ENCODE data around the gene ACTL8.

Gene ACTL8

DNA sequence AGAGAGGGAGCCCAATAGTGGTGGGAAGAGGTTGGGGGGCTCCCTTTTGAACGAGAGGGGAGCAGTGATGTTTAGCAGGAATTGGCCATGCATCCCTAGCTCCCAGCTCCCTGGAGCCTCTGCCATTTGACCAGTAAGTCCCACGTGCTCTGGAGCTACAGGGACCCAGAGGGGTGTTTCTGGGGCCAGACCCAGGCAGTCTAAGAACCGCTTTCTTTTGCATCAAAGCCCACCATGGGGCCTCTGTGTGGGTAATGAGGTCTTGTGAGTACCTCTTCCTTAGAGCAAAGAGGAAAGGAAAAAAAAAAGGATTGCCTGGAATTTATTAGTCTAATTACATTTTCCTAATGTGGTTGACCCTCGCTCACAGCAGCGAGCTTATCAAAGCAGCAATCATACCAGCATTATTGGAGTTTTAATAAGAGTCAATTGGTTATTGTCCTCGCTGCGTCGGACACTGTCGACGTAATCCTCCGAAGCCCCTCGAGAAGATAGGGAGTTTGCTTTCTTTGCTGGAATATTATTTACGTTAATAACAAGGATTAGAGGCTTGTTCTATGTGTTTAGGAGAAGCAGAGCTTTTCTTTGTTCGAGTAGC, 17.6 kb downstream of the ACTL8 start:
- no peak for DNase-seq

- no peak for DNase-seq
These were observed 18.6 kb downstream of the ACTL8 start for GRCh38 chr1:17773591-17774326.

GRCh38 chr1:17774452-17774851, 19.3 kb downstream of the ACTL8 start:
- DNase-seq: no peak

DNA sequence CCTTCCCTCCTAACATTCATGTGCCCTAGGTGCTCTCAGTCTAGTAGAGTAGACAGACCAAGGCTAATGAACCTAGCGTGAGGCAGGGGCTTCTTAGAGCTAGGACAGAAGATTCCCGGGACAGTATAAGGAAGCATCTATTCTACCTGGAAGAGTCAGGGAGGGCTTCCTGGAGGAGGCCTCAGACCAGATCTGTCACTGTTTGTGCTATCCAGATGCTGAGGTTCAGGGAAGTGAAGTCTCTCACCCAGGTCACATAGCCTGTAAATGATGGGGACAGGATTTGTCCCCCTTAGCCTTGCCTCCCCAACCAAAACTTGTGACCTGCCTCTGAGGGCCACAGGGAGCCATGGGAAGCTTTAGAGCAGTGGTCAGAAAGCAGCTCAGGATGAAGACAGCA, 20.7 kb downstream of the ACTL8 start:
- no peak for DNase-seq

GRCh38 chr1:17776426-17776825, 21.3 kb downstream of the ACTL8 start:
- no peak for DNase-seq

DNA sequence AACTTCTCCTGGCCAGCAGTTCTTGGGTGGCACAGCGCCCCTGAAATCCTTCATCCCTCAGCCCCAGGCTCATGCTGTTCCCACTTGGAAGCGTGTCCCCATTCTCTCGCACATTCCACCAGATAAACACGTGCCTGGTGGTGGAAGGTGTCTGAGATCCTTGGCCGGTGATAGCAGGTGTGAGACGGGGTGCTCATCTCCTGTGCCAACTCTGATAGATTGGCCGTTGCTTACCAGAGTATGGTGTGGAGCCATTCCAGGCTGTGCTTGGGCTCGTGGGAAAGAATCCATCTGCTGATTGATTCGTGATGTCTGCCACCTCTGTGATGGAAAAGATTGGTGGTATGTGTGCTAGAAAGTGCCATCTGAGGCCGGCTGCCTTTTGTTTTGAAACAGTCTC, 22.2 kb downstream of the ACTL8 start:
- DNase-seq: no peak

- no peak for DNase-seq
These were observed 22.7 kb downstream of the ACTL8 start for GRCh38 chr1:17777818-17778217.

GRCh38 chr1:17780916-17781315, 25.8 kb downstream of the ACTL8 start:
- no peak for DNase-seq

GRCh38 chr1:17789926-17790325, 34.8 kb downstream of the ACTL8 start:
- DNase-seq: no peak

DNA sequence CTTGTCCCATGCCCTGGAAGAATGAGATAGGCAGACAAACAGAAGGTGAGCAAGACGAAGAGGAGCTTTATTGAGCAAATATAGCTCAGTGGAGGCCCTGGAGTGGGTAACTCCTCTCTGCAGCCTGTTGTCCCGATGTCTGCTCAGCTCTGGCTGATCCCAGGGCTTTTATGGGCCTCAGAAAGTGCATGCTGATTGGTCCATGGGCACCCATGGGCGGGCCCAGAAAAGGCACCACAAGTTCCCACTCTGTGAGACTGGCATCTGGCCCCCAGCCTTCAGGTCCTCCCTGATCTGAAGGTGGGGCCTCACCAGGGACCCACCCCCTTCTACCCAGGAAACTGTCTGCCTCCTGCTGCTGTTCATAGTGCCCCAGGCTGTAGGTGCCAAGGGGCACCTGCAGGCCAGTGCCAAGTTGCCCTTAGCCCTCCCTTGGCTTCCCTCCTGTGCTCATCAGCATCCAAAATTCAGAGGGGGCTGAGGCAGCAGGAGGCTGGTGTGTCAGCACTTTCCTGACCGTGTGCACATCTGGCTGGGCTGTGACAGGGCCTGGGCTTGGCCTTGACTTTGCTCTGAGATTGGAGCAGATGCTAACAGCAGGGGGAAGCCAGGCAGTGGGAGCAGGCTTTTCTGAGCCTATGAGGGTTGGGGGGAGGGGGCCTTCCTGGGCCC, 35.4 kb downstream of the ACTL8 start:
- no peak for DNase-seq

- no peak for DNase-seq
These were observed 35.9 kb downstream of the ACTL8 start for GRCh38 chr1:17791055-17791390.

- no peak for DNase-seq
These were observed 36.3 kb downstream of the ACTL8 start for GRCh38 chr1:17791480-17791879.

- no peak for DNase-seq
These were observed 37.3 kb downstream of the ACTL8 start for GRCh38 chr1:17792421-17792820.

DNA sequence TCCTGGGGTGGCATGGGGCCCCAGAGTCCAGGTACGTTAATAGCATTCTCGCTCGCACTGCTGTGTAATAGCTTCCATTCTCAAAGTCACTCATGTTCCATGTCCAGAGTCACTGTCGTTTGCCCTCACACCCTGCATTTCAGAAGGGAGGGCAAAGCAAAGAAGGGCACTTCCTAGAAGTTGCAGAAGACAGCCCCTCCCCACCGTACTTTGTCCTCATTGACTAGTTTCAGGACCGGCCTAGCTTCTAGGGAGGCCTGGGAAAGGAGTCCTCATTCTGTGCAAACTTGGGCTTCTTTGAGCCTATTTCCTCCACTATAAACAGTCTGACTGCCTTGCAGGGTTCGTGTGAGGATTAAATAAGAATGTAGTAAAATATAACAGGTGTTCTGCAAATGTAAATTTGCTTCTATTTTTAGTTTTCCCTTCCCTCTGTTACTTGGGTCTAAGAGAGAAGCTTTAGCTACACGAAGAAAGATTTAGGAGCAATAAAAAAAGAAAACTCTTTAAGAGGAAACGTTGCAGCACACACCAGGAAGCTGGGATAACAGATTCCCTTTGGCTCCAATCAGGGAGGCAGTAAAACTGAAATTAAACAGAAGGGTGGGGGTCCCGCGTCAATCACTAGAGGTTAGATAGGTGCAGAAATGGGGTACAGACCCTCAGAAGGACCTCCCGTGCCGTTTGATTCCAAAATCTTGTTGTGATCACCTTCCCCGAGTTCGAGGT, 40.1 kb downstream of the ACTL8 start:
- DNase-seq: no peak

DNA sequence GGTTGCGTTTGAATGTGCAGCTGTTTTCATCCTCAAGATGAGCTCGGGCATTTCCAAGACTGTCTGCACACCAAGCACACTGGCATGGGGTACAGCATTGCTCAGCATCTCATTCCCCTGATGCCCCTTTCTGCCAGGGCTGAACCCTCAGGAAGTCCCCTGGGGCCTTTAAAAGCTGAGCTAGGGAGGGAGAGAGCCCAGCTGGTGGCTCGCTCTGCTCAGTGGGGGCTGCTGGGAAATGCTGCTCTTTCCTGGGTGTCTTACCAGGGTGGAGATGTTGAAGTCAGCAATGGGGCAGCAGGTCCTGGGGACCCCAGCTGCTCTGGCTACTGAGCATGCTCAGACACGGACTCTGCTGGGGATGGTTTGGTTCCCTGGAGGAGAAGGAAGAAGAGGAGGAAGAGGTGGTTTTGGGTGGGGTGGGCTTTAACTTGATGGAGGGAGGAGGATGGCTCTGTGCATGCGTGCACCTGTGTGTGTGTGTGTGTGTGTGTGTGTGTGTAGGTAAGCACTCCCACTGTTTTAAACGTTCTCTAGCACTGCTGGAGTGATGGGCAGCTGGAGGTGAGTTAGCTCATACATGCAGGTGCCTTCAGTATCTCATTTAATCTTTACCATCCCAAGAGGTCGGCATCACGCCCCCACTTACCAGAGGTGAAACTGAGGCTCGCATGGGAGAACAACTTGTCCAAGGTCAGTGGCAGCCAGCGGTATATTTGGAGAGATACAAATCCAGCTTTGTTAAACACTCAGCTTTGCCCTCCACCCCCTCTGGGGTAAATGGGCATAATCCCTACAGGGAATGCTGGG, 40.9 kb downstream of the ACTL8 start:
- DNase-seq: no peak

DNA sequence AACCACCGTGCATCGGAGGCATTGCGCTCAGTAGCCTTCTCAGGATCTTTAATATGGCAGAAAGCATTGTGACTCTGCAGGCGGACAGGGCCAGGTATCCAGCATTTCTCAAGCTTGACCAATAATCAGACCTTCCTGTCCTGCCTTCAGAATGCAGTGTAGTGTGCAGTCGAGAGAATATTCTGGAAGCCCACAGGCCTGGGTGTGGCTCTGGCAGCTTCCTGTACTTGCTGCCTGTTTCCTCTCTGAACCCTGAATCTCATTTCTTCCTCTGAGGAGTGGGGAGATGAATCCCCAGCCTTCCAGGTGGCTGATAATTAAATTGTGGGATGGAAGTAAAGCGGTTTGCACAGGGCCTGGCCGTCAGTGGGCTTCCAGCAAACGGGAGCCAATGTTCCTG, 42.3 kb downstream of the ACTL8 start:
- no peak for DNase-seq

- DNase-seq: no peak
These were observed 42.9 kb downstream of the ACTL8 start for GRCh38 chr1:17798011-17798410.

DNA sequence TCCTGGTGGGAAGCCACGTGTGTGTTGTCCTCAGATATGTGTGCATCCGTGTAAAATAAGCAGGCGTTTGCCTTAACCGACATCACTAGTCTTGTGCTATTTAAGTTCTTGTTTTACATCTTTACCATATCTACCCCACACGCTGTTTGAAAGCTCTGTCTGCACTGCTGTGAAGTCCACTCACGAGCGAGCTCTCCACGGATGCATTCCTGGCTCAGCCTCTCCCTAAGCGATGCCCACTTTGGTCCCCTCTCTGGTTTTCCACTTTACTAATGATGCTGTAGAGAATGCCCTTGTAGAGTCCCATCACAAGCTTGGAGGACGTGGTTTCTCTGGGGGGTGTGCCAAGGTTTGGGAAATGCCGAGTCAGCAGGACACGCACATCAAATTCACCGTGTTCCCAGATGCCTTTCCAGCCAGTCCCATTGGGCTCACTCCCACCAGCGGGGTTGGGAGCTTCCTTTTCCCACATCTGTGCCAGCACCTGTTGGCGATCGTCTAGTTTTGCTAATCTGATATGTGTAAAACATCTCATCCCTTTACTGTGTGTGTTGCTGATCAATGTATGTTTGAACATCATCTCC, 43.8 kb downstream of the ACTL8 start:
- no peak for DNase-seq

DNA sequence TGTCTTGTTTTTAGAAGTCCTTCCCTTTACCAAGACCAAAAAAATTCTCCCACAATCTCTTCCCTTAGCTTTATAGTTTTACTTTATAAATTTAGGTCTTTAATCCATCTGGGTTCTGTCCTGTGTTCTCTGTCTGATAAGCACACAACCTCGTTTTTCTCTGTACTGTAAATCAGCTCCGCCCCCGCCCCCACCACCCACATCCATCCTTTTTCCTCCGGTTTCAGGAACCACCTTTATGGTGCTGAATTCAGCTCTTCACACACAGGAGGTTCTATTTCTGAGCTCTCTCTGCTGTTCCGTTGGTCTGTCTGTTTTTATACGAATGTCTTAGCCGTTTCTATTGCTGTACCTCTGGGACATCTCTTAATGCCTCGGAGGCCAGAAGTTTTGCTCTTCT, 44.5 kb downstream of the ACTL8 start:
- DNase-seq: no peak

DNA sequence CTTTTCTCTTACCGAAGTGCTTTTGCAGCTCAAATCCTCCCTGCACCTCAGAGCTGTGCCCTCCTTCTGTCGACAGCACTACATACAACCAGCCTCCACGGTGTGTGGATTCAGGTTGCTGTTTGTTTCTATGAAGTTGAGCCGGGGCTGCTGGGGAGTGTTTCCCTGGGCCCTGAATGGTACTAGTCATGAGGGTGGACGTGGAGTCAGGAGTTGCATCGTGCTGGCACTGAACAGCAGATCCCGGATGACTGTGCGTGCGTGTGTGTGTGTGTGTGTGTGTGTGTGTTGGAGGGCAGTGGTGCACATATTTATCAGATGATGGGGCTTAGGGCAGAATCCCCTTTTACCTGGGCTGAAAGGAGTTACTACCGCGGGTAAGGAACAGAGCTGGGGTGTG, 47.0 kb downstream of the ACTL8 start:
- DNase-seq: no peak

- no peak for DNase-seq
These were observed 47.8 kb downstream of the ACTL8 start for GRCh38 chr1:17802945-17803344.

DNA sequence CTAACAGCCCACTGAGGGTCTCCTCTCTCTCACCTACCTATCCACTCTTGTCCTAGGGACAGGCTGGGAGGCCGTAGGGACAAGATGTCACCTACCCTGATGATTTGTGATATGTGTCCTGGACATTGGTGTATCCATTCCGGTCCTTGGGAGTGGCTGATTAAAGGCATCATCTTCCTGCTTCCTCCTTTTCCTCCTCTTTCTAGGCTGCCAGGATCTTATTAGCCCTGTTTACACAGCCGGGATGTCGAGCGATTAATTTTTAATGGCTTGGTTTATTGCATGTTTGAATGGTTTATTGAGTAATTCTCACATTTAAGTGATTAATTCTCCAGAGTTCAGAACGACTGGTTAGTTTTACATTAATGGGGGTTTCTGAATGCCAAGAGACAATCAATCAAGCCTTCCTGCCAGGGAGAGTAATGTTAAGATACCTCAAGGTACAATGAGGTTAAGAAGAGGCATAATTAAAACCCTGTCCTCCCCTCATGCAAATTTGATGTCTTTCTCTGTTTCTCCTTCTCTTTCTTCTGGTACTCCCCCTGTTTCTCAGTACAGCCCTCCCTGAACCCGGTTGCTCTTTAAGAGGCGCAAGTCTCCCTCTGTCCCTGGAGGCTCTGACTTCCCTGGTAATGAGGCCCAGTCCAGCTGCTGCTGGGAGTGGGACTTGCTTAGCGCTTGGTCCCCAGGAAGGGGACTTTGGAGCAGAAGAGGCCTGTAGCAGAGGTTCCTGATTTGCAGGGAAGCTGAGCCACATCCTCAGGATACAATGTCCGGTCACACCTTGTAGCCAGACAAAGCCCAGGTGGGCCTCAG, 50.9 kb downstream of the ACTL8 start:
- DNase-seq: no peak
